Measurements from ENCODE around the gene CENPP.

GRCh38 chr9:92558612-92559374 is 233.0 kb downstream of the CENPP start:
- no peak for TF ChIP-seq CTCF (IDR thresholded peaks at IDR 0.05; ENCODE audit: low read length)
- no peak for TF ChIP-seq EZH2 (IDR thresholded peaks at IDR 0.05; ENCODE audit: borderline replicate concordance, low read length)

Data from OCI-LY1 (cell line).